Fibroblast of skin of right quadriceps (primary cell): Measurements from ENCODE around the gene KRT8.

Source experiments
- DNase-seq: peaks from one replicate; pipeline ENCODE4 v3.0.0-alpha.2; 2013

The KRT8 gene

DNA sequence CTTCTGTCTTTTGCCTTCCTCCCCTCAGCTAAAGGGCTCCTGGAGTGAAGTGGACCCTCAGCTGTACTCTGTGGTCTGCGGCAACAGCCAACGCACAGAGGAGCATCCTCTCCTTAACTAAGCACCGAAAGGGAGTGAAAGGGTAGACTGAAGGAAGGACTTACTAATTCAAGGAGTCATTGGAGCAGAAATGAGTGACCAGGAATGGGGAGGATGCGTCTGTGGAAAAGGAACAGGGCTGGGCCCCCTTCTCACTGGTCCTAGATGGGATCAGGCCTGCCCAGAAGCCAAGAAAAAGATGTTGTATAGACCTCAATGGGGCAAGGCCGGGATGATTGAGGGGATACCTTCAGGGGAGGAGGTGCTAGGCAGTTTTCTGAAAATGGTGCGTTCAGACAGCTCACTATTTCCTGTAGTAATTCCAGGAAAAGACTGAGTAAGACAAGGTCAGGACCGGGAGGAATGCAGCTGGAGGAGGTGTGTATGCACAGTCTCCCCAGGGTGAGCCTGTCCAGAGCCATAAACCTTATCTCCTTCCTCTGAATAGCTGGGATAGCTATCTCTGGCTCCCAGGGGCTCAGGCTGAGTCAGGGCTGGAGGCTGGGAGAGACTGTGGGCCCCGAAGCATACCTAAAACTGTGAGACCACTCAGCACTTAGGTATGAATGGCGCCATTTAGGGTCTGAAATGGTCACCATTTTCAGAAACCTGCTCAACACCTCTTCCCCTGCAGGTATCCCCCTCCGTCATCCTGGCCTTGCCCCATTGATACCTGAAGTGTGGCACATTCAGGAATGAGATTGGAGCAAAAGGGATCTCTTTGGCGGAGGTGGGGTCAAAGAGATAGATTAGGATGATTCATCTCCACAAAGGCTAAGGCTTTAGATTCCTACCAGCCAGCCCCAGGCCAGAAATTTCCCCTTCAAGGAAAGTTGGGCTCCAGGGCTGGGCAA lies 20.2 kb upstream of the KRT8 start:
- peak; percentile 98 for DNase-seq

DNA sequence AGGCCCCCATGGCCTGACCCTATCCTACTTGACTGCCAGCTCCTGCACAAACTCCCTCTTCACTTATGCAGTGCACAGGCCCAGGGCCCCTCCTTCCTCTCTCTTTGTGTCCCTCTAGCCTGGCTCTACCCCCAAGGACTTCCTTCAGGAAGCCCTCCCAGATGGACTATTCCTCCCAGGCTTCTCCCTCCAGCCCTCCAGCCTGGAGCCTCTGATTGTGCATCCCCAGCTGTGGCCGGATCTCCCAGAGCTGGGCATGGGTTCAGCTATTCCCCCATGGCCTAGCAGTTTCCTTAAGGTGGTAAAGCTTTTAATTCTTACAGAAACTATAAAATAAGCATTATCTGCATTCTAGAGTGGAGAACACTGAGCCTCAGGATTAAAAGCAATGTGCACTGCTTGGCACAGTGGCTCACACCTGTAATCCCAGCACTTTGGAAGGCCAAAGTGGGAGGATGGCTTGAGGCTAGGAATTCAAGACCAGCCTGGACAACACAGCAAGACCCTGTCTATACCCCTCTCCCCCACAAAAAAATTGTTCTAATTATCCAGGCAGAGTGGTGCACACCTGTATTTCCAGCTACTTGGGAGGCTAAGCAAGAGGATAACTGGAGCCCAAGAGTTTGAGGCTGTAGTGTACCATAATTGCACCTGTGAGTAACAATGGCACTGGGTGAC lies 16.8 kb upstream of the KRT8 start:
- no peak for DNase-seq

DNA sequence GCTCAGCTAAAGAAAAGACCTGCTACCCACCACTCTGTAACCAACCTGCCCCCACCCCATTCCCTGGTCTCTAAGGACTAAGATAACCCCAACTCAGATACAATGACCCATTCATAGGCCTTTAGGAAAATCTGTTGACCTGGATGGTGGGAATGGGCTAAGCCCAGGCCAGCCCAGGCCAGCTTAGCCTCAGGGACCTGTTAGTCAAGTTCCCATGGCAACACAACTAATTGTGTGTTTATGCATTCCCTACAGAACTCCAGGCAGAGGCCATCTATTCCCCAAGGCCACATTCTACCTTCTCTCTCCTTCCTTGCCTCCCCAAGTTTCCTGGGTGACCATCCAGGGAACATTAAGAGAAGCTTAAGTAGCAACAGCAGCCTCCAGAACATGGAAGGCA lies 16.1 kb upstream of the KRT8 start:
- DNase-seq, result no peak

DNA sequence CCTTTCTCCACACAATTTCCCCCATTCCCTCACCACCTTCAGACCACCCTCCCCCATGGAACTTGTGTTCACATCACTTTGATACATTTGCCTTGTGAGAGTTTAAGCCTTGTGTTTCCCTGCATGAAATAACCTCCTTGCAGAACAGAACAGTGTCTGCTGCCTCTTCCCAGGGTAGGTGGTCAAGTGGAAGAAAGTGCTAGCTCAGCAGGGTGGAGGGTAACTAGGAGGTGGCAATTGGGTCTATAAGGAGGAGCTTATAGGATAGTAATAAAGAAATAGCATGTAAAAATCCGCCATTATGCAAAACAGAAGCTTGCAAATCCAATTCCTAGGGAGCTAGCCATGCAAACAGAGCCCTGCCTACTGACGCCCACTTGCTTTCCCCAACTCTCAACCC lies 13.9 kb upstream of the KRT8 start:
- DNase-seq, result no peak

DNA sequence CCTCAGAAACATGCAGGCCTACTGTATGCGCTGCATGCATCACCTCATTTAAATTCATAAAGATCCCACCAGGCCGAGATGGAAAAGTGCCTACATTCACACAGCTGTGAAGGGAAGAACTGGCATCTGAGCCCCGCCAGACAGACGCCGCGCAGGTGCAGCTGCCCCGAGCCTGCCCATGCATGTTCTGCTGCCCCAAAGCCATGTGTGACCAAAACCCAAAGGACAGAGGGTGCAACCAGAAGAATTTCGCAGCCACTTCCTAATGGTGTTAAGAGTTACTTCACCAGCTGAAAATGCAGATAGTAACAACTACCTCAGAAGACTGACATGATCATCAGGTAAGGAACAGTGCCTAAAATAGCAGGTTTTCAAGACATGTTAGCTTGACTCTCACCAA lies 13.5 kb upstream of the KRT8 start:
- no peak for DNase-seq

DNA sequence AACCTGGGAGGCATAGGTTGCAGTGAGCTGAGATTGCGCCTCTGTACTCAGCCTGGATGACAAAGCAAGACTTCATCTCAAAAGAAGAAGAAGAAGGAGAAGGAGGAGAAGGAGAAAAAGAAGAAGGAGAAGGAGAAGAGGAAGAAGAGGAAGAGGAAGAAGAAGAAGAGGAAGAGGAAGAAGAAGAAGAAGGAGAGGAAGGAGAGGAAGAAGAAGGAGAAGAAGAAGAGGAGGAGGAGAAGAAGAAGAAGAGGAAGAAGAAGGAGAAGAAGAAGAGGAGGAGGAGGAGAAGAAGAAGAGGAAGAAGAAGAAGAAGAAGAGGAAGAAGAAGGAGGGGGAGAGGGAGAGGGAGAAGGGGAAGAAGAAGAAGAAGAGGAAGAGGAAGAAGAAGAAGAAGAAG lies 12.9 kb upstream of the KRT8 start:
- DNase-seq, result no peak

DNA sequence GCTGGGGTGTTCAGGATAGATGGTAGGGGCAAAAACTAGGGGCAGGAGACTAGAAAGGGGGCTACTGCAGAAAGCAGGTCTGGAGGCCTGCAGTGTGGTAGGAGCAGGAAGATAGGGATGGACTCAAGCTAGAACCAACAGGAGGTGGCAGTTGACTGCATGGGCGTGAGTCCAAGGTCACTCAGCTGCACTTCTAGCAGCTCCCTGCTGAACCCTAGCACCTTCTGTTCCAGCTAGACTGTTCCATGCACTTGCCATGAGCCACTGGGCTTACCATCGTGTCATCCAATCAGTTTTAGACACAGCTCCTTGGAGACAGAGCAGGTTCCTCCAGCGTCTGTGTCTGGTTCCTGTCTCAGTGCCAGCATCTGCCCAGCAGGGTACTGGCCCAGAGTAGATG lies 11.3 kb upstream of the KRT8 start:
- DNase-seq, result no peak

DNA sequence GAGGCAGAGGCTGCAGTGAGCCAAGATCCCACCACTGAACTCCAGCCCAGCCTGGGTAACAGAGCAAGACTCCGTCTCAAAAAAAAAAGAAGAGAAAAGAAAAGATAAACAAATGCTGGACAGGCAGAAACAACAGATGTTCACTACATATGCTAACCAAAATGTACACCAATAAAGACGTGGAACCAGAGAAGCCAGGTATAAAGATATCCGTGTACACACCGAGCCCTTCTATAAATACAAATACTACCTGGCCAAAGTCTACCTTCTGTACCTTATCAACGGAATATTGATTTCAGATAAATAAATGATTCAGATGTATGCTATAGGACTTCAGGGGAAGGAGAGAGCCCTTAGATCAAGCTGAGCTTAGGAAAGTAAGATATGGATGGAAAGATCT lies 10.8 kb upstream of the KRT8 start:
- no peak for DNase-seq

DNA sequence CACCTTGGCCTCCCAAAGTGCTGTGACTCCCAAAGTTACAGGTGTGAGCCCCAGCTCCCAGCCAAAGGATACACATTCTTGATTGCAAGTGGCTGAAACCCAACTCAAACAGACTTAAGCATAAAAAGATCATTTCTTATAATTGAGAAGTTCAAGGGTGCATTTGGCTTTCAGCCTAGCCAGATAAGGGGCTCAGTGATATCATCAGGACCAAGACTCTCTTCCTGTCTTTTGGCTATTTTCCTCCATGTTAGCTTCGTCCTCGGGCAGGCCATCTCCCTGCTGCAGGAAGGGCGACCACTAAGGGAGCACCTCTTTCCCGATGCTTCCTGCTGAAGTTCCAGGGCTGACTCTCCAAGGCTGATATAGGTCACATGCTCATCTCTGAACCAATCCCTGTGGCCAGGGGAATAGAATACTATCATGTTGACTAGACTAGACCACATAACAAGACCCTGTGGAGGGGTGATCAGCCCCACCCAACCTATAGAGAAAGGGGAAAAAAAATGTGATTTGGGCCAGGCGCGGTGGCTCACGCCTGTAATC lies 9.8 kb upstream of the KRT8 start:
- no peak for DNase-seq

DNA sequence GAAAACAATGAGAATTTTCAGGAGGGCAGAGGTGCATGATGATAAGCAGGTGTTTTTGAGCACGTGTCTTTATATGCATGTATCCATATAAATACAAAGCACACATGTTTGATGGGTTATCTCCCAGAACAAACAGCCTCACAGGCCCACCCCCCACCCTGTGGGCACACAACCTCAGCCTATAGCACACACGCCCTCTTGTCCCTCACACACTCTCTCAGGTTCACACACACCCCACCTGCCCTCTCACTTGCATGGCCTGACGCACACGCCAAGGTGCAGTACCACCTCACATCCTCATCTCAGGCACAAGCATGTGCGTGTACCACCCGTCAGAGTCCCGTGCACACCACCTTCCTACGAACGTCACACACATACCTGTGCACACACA lies 8.6 kb upstream of the KRT8 start:
- no peak for DNase-seq

DNA sequence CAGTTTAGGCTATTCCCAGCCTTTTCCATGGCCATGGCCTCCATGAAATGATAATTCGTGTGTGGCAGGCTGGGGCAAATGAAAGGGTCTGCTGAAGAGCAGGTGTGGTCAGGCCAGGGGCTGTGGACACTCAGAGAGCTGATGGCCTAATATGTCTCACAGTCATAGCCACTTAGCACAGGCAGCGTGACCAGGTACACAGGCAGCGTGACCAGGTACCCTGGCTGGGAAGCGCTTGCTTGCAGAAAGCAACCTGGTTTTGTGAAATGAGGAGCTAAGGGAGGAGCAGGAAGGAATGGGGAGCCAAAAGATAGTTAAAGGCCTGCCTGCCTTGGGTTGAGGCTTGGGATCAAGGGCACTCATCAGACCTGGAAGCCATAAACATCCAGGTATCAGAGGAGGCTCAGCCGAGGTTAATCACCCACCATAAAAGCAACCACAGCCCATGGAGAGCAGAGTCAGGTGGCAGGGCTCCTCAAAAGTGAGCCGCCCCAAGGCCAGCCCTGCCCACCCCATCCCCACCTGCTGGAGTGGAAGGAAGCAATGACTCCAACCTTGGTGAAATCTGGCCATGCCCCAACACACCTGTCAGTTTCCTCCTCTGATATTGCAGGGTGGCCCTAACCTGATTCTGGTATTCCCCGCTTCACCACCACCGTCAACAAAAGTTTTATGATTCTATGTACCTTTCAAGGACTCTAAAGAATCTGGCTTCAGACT lies 8.0 kb upstream of the KRT8 start:
- DNase-seq, result no peak

DNA sequence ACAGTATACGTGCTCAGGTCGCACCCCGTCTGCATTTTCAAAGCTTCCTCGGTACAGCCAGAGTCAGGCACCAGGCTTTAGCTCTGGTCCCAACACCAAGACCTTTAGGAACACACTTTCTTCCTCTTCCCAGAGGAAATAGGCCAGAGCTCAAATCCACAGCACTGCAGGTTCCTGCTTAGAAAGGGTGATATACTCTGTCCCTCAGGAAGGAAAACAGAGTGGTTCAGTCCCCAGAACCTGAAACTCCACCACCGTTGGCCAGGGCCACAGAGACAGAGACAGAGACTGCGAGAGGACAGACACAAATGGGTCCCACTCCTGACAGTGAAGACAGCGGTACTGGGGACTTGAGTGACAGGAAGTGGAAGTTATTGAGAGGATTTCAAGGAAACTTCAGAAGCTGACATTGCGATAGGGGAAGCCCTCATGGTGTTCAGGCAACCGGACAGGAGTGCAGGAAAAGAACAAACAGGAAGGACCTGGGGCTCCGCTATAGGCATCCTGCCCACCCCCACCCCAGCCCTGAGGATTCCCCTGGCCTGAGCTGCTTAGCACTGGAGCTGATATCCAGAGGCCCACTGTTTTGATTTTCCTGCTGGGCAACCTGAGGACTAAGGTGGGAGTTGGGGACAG lies 5.5 kb upstream of the KRT8 start:
- no peak for DNase-seq

DNA sequence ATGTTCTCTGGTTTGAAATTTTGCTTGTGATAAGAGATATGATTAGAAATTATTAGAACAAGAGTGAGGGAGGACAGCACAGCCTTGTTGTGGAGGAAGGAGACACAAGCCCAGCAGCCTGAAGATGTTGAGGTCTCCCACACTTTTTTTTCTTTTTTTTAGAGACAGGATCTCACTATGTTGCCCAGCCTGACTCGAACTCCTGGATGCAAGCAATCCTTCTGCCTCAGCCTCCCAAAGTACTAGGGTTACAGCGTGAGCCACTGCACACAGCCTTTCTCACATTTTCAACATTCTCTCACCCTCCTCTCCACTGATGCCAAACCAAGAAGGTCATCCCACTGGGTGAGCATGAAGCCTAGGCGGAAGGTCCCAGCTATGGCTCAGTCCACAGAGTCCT lies 4.9 kb upstream of the KRT8 start:
- DNase-seq, result no peak

DNA sequence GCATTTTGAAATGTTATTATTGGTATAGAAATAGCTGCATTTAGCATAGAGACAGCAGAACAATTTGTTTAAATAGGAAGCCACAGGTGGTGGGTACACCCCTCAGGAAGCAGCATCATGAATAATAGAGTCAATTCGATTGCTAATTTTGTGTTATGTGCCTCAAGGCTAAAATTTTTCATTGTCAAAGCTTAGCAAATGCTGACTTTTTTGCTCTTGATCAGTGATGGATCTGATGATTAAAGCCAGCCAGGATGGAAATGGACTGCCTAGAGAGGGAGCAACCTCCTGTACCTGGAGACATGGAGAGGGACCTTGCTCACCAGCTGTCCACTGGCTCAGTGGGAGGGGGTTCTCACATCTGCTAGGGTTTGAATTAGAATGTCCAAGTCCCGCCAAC lies 4.5 kb upstream of the KRT8 start:
- no peak for DNase-seq

DNA sequence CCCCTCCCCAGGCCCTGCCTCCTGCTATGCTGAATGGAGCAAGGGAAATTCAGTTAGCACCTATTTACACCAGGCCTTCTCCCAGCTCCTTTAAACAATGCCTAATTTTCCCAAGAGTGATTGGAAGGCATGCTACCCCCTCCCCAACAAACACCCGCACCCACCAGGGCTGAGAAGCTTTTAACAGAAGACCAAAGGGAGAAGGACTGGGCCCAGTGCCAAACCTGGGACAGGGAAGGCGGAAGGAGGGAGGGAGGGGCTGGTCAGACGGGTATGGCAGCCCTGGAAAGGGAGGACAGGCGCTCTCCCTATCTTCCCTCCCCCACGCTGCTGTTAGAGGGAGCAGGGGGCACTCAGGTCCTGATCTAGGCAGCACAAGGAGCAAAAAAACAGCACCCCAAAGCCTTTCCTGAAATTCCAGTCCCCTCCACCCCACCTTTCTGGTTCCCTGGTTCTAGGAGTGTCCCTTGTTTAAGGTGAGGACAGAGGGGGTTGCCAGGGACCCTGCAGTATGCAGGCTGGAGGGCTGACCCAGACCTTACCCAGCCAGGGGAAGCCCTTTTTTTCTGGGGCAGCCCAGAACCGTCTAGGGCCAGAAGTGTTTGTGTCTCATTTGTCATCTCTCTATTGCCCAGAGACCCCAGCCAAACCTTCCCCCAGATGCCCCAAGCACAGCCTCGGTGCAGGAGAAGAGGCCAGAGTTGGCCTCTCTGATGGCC lies 2.4 kb upstream of the KRT8 start:
- DNase-seq, result peak; percentile 35

DNA sequence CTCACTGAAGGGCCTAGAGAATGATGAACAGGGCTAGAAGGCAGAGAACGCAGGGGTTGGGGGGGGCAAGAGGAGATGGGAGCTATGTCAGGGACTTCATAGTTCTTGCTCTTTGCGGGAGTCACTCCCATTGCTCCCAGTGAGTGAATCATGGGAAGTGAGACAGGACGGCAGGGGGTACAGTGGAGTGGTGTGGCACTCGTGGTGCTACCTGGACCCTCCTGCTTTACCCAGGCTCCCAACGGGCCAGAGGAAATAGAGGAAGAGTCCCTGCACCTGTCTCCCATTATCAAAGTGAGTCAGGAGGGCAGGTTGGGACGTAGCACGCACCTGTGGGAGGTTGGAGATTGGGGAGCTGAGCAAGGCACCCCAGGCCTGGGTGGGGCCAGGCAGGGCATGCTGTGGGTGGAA lies 1.3 kb upstream of the KRT8 start:
- no peak for DNase-seq

DNA sequence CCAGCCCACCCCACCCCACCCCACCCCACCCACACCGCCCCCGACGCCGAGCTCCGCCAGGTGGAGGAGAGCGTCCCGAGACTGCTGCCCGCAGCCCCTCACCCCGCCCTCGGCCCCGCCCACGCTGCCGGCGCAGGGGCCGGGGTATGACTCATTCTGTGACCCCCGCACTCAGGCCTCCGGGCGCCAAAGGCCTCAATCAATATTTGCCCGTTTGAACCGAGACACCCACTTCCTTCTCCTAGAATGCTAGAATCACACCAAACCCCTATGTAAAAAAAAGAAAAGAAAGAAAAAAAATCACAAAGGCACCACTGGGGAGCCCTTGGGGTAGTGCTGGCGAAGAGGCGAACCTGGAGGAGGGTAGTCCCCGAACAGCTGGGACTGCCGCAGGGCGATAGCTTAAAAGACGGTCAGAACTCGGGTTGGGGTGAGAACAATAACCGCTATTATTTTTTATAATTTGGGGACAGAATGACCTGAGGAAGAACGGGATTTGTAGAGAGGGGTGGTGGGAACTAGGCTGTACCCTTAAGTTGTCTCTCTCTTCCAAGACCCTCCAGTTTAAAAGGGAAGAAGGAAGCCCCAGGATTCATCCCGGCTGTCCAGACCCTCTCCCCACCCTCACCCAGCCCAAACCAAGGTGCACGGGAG lies 894 bp downstream of the KRT8 start:
- DNase-seq, result peak; percentile 50

DNA sequence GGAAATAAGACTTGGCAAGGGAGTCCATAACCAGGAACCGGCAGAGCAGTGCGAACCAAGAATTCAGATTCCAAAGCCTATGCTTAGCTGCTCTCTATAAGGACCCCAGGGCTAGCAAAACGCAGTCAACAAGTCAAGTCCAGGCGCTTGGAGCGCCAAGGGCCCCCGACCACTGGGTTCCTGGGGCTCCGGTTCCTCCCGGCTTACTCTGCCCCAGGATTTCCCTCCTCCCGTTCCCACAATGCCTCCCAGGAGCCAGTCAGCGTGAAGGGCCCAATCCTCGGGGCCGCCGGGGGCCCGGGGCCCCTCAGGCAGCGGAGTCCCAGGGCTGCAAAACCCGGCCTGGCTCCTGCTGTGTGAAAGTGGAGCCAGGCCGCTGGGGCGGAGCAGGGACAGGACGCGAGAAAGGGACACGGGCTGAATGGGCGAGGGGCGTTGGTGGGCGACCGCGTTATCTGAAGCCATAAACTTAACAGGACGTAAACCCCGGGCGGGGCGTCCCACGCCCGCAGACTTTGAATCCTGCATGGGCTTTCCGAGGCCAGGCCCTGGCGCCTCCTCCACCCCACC lies 1.5 kb downstream of the KRT8 start:
- peak; percentile 84 for DNase-seq

DNA sequence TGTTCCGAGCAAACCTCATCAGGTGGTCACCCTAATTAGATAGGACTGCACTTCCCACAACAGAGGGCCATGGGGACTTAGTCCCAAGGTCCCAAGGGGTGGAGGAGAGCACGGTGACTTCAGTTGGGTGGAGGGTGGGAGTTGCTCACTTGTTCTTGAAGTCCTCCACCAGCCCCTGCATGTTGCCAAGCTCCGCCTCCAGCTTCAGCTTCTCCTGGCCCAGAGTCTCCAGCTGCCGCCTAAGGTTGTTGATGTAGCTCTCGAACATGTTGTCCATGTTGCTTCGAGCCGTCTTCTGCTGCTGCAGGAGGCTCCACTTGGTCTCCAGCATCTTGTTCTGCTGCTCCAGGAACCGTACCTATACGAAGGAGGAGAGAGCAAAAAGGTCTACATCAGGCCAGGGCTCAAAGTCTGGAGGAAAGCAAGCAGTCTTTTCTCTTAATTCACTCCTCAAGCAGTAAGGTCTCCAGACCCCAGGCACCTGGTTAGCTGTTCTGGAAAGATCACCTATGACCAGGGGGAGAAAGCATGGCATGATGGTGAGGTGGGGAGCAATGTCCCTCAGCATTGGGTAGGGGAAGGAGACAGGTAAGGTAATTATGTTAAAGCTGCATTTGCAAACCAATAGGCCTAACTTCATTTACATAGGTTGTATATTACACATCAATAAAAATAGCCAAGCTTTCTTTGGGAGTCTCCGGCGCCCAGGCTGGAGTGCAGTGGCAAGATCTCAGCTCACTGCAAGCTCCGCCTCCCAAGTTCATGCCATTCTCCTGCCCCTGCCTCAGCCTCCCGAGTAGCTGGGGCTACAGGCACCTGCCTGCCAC lies 2.9 kb downstream of the KRT8 start:
- DNase-seq, result no peak
